Lower lobe of right lung (tissue), 2 donors: ENCODE results near the gene PODN. TPM values are rescaled to one million over a fixed set of nuclear protein-coding genes. Genes with fewer than 3 reads are reported as not detected.

Experiments
- ATAC-seq, 2 donors: fragments of 200-7000 bp; cut with Tn5 transposase; one replicate each; pipeline ENCODE4 v1.9.1; 2020 to 2022; ENCODE audit warnings: mild to moderate bottlenecking in 2 of 2, moderate library complexity in 2 of 2
- DNase-seq: peaks from one replicate; pipeline ENCODE4 v3.0.0-alpha.2; 2020
- H3K27ac ChIP-seq: fragments of 200-600 bp; one replicate; pipeline ENCODE4 v1.8.0; 2022
- H3K27me3 ChIP-seq: fragments of 200-600 bp; one replicate; pipeline ENCODE4 v1.8.0; 2022; ENCODE audit warnings: low read depth
- H3K36me3 ChIP-seq: fragments of 200-600 bp; one replicate; pipeline ENCODE4 v1.8.0; 2022; ENCODE audit warnings: mild to moderate bottlenecking
- H3K4me1 ChIP-seq: fragments of 200-600 bp; one replicate; pipeline ENCODE4 v1.8.0; 2022
- H3K4me3 ChIP-seq: fragments of 200-600 bp; one replicate; pipeline ENCODE4 v1.8.0; 2022; ENCODE audit warnings: mild to moderate bottlenecking
- H3K9me3 ChIP-seq: fragments of 200-600 bp; one replicate; pipeline ENCODE4 v1.8.0; 2022
- intact Hi-C: fragments of 100-400 bp; cut with DNase I; formaldehyde crosslinking; loops from one replicate; pipeline ENCODE4 v1.11.0; 2022
- total RNA-seq: library from RNA; stranded (reverse); fragmentation: NEBNext Ultra II Directional; extraction: Animal tissue kit (Norgen Biotek cat#: 25700); gene quantifications from one replicate; pipeline ENCODE4 v1.2.1, GENCODE V29; 2021
- TF ChIP-seq, protein P1 (sequence below): fragments of 200-600 bp; IDR thresholded peaks from one replicate; pipeline ENCODE4 v1.8.0; 2022; ENCODE audit warnings: antibody characterized with exemption, mild to moderate bottlenecking
- donor health status: DM: no; HTN: yes; CAD: no; lungs with severe emphysema.

Gene PODN
- total RNA-seq, 1 donor from 2014 or later: 64.0 TPM

DNA sequence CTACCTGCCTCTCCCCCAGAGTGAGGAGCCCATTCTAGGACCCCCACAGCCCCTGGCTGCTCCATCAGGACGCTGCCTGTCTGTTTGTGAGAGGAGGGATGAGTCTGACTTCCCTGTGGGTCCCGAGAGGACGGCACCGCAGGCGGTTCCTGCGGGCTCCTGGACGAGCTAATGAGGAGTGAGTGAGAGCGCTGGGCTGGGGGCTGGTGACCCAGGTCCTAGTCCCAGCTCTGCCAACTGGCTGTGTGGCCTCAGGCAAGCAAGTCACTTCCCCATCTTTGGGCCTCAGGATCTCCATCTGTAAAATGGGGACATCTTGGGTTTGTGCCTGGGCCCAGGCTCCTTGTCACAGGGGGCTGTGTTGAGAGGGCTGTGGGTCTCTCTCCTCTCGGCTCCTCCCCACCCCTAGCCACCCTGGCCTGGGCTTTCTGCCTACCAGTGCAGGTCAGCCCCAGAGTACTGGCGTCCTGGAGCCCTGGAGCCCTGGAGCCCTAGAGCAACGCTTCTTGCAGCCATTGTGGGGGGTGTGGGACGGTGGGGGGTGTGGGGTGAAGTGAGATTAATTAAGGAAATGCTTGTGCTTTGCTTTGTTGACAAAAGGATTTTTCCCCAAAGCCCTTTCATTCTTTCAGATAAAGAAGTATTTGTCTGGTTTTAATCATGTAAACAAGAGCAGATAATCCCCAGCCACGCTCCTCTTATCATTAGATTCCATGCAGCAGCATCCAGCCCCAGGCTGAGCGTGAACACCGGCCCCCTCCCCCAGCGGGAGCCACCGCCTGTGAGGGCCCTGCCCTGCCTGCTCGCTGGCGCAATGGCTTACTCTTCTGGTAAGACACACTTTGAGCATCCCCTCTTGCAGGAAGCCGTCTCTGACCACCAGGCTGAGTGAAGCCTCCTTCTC lies 53.6 kb downstream of the PODN start:
- H3K4me1 ChIP-seq: peaks cover 7% of the 10 kb centered on the region
- H3K36me3 ChIP-seq: no peaks in the 10 kb centered on the region
- peak overlapping the region; percentile 6 for H3K27ac ChIP-seq
- ATAC-seq (no peak), DNase-seq (no peak)
- no peak overlapping the region for H3K4me3 ChIP-seq
- H3K27me3 ChIP-seq: no peaks in the 10 kb centered on the region
- peaks cover 5% of the 10 kb centered on the region for H3K9me3 ChIP-seq
- TF ChIP-seq, protein P1, sequence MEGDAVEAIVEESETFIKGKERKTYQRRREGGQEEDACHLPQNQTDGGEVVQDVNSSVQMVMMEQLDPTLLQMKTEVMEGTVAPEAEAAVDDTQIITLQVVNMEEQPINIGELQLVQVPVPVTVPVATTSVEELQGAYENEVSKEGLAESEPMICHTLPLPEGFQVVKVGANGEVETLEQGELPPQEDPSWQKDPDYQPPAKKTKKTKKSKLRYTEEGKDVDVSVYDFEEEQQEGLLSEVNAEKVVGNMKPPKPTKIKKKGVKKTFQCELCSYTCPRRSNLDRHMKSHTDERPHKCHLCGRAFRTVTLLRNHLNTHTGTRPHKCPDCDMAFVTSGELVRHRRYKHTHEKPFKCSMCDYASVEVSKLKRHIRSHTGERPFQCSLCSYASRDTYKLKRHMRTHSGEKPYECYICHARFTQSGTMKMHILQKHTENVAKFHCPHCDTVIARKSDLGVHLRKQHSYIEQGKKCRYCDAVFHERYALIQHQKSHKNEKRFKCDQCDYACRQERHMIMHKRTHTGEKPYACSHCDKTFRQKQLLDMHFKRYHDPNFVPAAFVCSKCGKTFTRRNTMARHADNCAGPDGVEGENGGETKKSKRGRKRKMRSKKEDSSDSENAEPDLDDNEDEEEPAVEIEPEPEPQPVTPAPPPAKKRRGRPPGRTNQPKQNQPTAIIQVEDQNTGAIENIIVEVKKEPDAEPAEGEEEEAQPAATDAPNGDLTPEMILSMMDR: no peak
- intact Hi-C loops: no loop called here

DNA sequence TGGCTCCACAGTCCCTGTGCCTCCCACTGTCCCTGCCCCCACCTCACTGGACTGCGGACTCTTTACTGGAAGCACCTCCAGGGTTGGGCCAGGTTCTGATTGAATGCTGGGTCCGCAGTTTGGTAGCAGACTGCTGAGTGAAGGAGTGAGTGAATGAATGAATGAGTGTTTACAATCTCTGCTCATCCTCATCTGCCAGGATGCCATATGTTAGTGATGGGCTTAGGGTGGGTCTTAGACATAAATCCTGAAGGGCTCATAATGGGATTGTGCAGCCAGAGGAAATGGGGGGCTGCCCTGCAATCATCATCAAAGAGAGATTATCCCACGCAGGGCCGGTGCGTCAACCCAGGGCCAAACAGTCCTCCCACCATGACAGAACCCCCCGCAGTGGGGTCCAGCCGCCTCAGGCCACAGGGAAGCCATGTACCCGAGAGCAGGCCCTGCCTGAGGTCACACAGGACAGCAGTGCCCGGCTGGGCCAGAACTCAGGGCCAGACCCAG lies 54.3 kb downstream of the PODN start:
- Histone ChIP-seq H3K36me3 (no peaks in the 10 kb centered on the region), H3K27ac (no peak overlapping the region), H3K4me3 (no peak overlapping the region), H3K9me3 (peaks cover 5% of the 10 kb centered on the region), H3K4me1 (no peaks in the 10 kb centered on the region), H3K27me3 (no peaks in the 10 kb centered on the region)
- intact Hi-C loops: no loop called here
- ATAC-seq: no peak
- TF ChIP-seq, protein P1: no peak
- DNase-seq: no peak

- ATAC-seq: no peak
Measured at GRCh38 chr1:53116933-53117600, 55.1 kb downstream of the PODN start.

GRCh38 chr1:53117836-53118235 lies 55.8 kb downstream of the PODN start:
- intact Hi-C loops: no loop called here

More at GRCh38 chr1:53116933-53117600, 55.1 kb downstream of the PODN start:
- intact Hi-C loops: no loop called here
- no peak overlapping the region for H3K4me3 ChIP-seq
- peaks cover 1% of the 10 kb centered on the region for H3K4me1 ChIP-seq
- TF ChIP-seq, protein P1: no peak
- H3K27ac ChIP-seq: no peak overlapping the region
- H3K27me3 ChIP-seq: no peaks in the 10 kb centered on the region
- DNase-seq: no peak
- no peaks in the 10 kb centered on the region for H3K36me3 ChIP-seq
- H3K9me3 ChIP-seq: peaks cover 3% of the 10 kb centered on the region

GRCh38 chr1:53120659-53121058 lies 58.6 kb downstream of the PODN start:
- no peak overlapping the region for H3K4me3 ChIP-seq
- H3K4me1 ChIP-seq: peaks cover 28% of the 10 kb centered on the region
- no peaks in the 10 kb centered on the region for H3K27me3 ChIP-seq
- no peaks in the 10 kb centered on the region for H3K9me3 ChIP-seq
- intact Hi-C loops: no loop called here
- TF ChIP-seq, protein P1: no peak
- H3K27ac ChIP-seq: no peak overlapping the region
- DNase-seq (no peak), ATAC-seq (no peak)
- no peaks in the 10 kb centered on the region for H3K36me3 ChIP-seq

More at GRCh38 chr1:53117836-53118235, 55.8 kb downstream of the PODN start:
- no peak overlapping the region for H3K4me3 ChIP-seq
- no peaks in the 10 kb centered on the region for H3K36me3 ChIP-seq
- no peak overlapping the region for H3K27ac ChIP-seq
- DNase-seq: no peak
- no peaks in the 10 kb centered on the region for H3K27me3 ChIP-seq
- H3K9me3 ChIP-seq: no peaks in the 10 kb centered on the region
- no peak for ATAC-seq
- TF ChIP-seq, protein P1: no peak
- peaks cover 9% of the 10 kb centered on the region for H3K4me1 ChIP-seq
